ENCODE results near the gene DPP10. TPM values are rescaled to one million over a fixed set of nuclear protein-coding genes. Genes with fewer than 3 reads are reported as not detected.

The DPP10 gene
- total and polyA plus RNA-seq, 4 donors: 30.6 to 83.0 (median 48.0) TPM

DNA sequence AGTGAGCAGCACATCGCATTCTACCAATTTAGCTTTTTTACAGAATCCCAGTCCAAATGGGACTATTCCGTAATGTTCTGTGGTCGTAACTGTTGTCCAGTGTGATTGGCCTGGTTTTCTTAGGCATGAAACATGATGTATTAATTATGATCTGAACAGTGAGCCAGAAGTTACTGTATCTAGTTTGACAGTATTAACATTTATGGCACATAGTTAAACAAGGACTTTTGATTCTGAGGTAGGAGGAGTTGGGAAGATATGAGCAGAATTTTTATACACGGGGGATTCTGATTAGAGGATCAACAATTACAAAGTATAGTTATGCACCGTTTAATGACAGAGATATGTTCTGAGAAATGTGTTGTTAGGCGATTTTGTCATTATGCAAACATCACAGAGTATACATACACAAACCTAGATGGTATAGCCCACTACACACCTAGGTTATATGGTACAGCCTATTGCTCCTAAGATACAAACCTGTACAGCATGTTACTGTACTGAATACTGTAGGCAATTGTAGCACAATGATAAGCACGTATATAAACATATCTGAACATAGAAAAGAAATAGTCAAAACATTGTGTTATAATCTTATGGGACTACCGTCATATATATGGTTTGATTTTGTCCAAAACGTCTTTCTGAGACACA lies 85.0 kb downstream of the DPP10 start:
- no peaks in the 10 kb centered on the region for H3K9me3 ChIP-seq (ENCODE audit: control insufficient read depth, insufficient read depth, low read length)
- H3K4me3 ChIP-seq (ENCODE audit: low read depth, low read length): no peak overlapping the region
- no peak overlapping the region for H3K27ac ChIP-seq (ENCODE audit: low read depth, low read length)
- H3K4me1 ChIP-seq (ENCODE audit: control insufficient read depth, insufficient read depth, low read length): no peaks in the 10 kb centered on the region
- H3K27me3 ChIP-seq (ENCODE audit: control insufficient read depth, insufficient read depth, low read length): no peaks in the 10 kb centered on the region
- 80% methylated on average over 1 of the region's 9 CpGs for WGBS (ENCODE audit: insufficient coverage)
- DNase-seq (ENCODE audit: low read depth in 4 of 6, low spot score in 6 of 6): no peak
- no peaks in the 10 kb centered on the region for H3K36me3 ChIP-seq (ENCODE audit: control insufficient read depth, insufficient read depth, low read length)

GRCh38 chr2:114534116-114535084 lies 92.0 kb downstream of the DPP10 start:
- no peak overlapping the region for H3K4me3 ChIP-seq (ENCODE audit: low read depth, low read length)
- 78% methylated on average over 1 of the region's 3 CpGs for WGBS (ENCODE audit: insufficient coverage)
- H3K27ac ChIP-seq (ENCODE audit: low read depth, low read length): no peak overlapping the region
- no peaks in the 10 kb centered on the region for H3K36me3 ChIP-seq (ENCODE audit: control insufficient read depth, insufficient read depth, low read length)
- no peak for DNase-seq (ENCODE audit: low read depth in 4 of 6, low spot score in 6 of 6)
- H3K27me3 ChIP-seq (ENCODE audit: control insufficient read depth, insufficient read depth, low read length): no peaks in the 10 kb centered on the region
- H3K9me3 ChIP-seq (ENCODE audit: control insufficient read depth, insufficient read depth, low read length): no peaks in the 10 kb centered on the region
- H3K4me1 ChIP-seq (ENCODE audit: control insufficient read depth, insufficient read depth, low read length): no peaks in the 10 kb centered on the region

DNA sequence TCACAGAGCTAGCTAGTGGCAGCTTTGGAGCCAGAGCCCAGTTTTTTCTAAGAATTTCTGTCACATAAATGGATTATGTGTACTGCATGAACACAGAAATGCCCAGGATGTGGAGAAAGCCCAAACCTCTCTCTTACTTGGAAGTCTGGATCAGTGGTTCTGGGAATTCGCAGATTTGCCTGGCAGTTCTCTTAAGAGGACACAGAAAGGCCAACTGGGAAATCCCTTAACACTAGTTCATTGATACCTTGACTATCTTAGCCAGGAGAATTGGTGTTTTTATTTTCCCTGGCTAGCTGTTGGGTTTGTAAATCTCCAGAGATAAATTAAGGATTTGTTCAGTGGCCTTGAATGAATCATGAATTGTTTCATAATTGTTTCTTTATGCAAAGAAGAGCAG lies 95.3 kb downstream of the DPP10 start:
- no peaks in the 10 kb centered on the region for H3K4me1 ChIP-seq (ENCODE audit: control insufficient read depth, insufficient read depth, low read length)
- H3K27ac ChIP-seq (ENCODE audit: low read depth, low read length): no peak overlapping the region
- DNase-seq (ENCODE audit: low read depth in 4 of 6, low spot score in 6 of 6): peak in 1 of 6 donors; percentile 13
- H3K9me3 ChIP-seq (ENCODE audit: control insufficient read depth, insufficient read depth, low read length): no peaks in the 10 kb centered on the region
- WGBS (ENCODE audit: insufficient coverage): no CpG with 5 or more reads among the region's 1 CpG
- H3K27me3 ChIP-seq (ENCODE audit: control insufficient read depth, insufficient read depth, low read length): no peaks in the 10 kb centered on the region
- H3K4me3 ChIP-seq (ENCODE audit: low read depth, low read length): no peak overlapping the region
- H3K36me3 ChIP-seq (ENCODE audit: control insufficient read depth, insufficient read depth, low read length): no peaks in the 10 kb centered on the region

DNA sequence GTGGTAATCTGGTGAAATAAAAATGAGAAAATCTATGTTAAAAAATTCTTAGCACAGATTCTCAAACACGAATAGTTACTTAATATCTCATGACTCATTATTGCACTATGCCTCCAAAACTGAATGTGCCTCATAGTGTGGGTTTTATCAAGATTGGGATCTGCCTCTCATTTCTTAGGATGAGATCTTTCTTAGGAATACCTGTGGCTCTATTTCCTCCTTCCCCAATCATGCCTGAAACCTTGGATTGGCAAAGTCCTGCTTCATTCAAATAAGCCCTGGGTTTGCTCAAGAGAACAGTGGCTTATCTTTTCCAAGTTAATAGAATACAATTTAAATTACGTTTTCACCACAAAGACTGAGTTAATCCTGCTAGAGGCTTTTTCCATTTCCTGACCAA lies 100.3 kb downstream of the DPP10 start:
- Histone ChIP-seq H3K27ac (ENCODE audit: low read depth, low read length) (no peak overlapping the region), H3K27me3 (ENCODE audit: control insufficient read depth, insufficient read depth, low read length) (no peaks in the 10 kb centered on the region), H3K36me3 (ENCODE audit: control insufficient read depth, insufficient read depth, low read length) (no peaks in the 10 kb centered on the region), H3K9me3 (ENCODE audit: control insufficient read depth, insufficient read depth, low read length) (no peaks in the 10 kb centered on the region), H3K4me1 (ENCODE audit: control insufficient read depth, insufficient read depth, low read length) (peaks cover 3% of the 10 kb centered on the region), H3K4me3 (ENCODE audit: low read depth, low read length) (no peak overlapping the region)
- no peak for DNase-seq (ENCODE audit: low read depth in 4 of 6, low spot score in 6 of 6)
- no CpG with 5 or more reads among the region's 2 CpGs for WGBS (ENCODE audit: insufficient coverage)

GRCh38 chr2:114543236-114543766 lies 100.9 kb downstream of the DPP10 start:
- H3K27ac ChIP-seq (ENCODE audit: low read depth, low read length): no peak overlapping the region
- 50% methylated on average over 2 of the region's 7 CpGs for WGBS (ENCODE audit: insufficient coverage)
- peak in 3 of 6 donors; percentile 18 to 81 (median 71) for DNase-seq (ENCODE audit: low read depth in 4 of 6, low spot score in 6 of 6)

GRCh38 chr2:114545052-114545451 lies 102.6 kb downstream of the DPP10 start:
- no peak for DNase-seq (ENCODE audit: low read depth in 4 of 6, low spot score in 6 of 6)
- Histone ChIP-seq H3K9me3 (ENCODE audit: control insufficient read depth, insufficient read depth, low read length) (no peaks in the 10 kb centered on the region), H3K4me3 (ENCODE audit: low read depth, low read length) (no peak overlapping the region), H3K27me3 (ENCODE audit: control insufficient read depth, insufficient read depth, low read length) (no peaks in the 10 kb centered on the region), H3K27ac (ENCODE audit: low read depth, low read length) (no peak overlapping the region), H3K36me3 (ENCODE audit: control insufficient read depth, insufficient read depth, low read length) (no peaks in the 10 kb centered on the region), H3K4me1 (ENCODE audit: control insufficient read depth, insufficient read depth, low read length) (peaks cover 3% of the 10 kb centered on the region)
- WGBS (ENCODE audit: insufficient coverage): no CpG with 5 or more reads among the region's 2 CpGs

More at GRCh38 chr2:114543236-114543766, 100.9 kb downstream of the DPP10 start:
- no peaks in the 10 kb centered on the region for H3K9me3 ChIP-seq (ENCODE audit: control insufficient read depth, insufficient read depth, low read length)
- H3K36me3 ChIP-seq (ENCODE audit: control insufficient read depth, insufficient read depth, low read length): no peaks in the 10 kb centered on the region
- no peaks in the 10 kb centered on the region for H3K27me3 ChIP-seq (ENCODE audit: control insufficient read depth, insufficient read depth, low read length)
- H3K4me1 ChIP-seq (ENCODE audit: control insufficient read depth, insufficient read depth, low read length): peaks cover 3% of the 10 kb centered on the region
- H3K4me3 ChIP-seq (ENCODE audit: low read depth, low read length): no peak overlapping the region

DNA sequence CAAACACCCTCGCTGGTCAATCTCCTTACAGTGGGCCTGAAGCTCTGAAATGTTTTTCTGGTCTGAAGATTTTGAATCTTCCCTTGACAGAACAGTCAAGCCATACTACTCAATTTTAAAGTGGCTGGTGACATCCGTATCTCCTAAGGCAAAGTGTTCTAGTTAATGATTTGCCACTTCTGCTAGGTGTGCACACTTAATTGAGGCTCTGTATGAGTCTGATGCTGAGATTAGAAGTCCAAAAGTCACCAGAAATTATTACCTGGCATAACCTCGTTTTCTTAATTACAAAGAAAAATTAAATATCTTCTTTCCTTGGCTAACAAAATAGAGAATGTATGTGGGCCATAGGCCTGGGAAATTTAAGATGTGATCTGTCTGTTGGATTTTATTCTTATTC lies 104.1 kb downstream of the DPP10 start:
- no peak overlapping the region for H3K27ac ChIP-seq (ENCODE audit: low read depth, low read length)
- H3K9me3 ChIP-seq (ENCODE audit: control insufficient read depth, insufficient read depth, low read length): no peaks in the 10 kb centered on the region
- no CpG with 5 or more reads among the region's 3 CpGs for WGBS (ENCODE audit: insufficient coverage)
- no peaks in the 10 kb centered on the region for H3K27me3 ChIP-seq (ENCODE audit: control insufficient read depth, insufficient read depth, low read length)
- no peak overlapping the region for H3K4me3 ChIP-seq (ENCODE audit: low read depth, low read length)
- H3K4me1 ChIP-seq (ENCODE audit: control insufficient read depth, insufficient read depth, low read length): peaks cover 3% of the 10 kb centered on the region
- no peak for DNase-seq (ENCODE audit: low read depth in 4 of 6, low spot score in 6 of 6)
- H3K36me3 ChIP-seq (ENCODE audit: control insufficient read depth, insufficient read depth, low read length): no peaks in the 10 kb centered on the region

- H3K36me3 ChIP-seq (ENCODE audit: control insufficient read depth, insufficient read depth, low read length): no peaks in the 10 kb centered on the region
- WGBS (ENCODE audit: insufficient coverage): 100% methylated on average over 2 of the region's 6 CpGs
- peaks cover 3% of the 10 kb centered on the region for H3K4me1 ChIP-seq (ENCODE audit: control insufficient read depth, insufficient read depth, low read length)
- H3K4me3 ChIP-seq (ENCODE audit: low read depth, low read length): no peak overlapping the region
- DNase-seq (ENCODE audit: low read depth in 4 of 6, low spot score in 6 of 6): no peak
- H3K27ac ChIP-seq (ENCODE audit: low read depth, low read length): no peak overlapping the region
- no peaks in the 10 kb centered on the region for H3K27me3 ChIP-seq (ENCODE audit: control insufficient read depth, insufficient read depth, low read length)
- H3K9me3 ChIP-seq (ENCODE audit: control insufficient read depth, insufficient read depth, low read length): no peaks in the 10 kb centered on the region
Observed at GRCh38 chr2:114548151-114548550, 105.7 kb downstream of the DPP10 start.

GRCh38 chr2:114550364-114550763 lies 107.9 kb downstream of the DPP10 start:
- WGBS (ENCODE audit: insufficient coverage): no CpG with 5 or more reads among the region's 2 CpGs
- peaks cover 3% of the 10 kb centered on the region for H3K4me1 ChIP-seq (ENCODE audit: control insufficient read depth, insufficient read depth, low read length)
- H3K9me3 ChIP-seq (ENCODE audit: control insufficient read depth, insufficient read depth, low read length): no peaks in the 10 kb centered on the region
- no peak for DNase-seq (ENCODE audit: low read depth in 4 of 6, low spot score in 6 of 6)
- H3K27ac ChIP-seq (ENCODE audit: low read depth, low read length): no peak overlapping the region
- no peaks in the 10 kb centered on the region for H3K27me3 ChIP-seq (ENCODE audit: control insufficient read depth, insufficient read depth, low read length)
- H3K36me3 ChIP-seq (ENCODE audit: control insufficient read depth, insufficient read depth, low read length): no peaks in the 10 kb centered on the region
- H3K4me3 ChIP-seq (ENCODE audit: low read depth, low read length): no peak overlapping the region
